Embryonic facial prominence (tissue), 1 donor: ENCODE data around the gene TMED1.
"Not testable (repeated sequence)": the region's sequence is repeated elsewhere in the genome, so short reads cannot be mapped to it uniquely, and the experiment has no call there.

Experiments used
- DNase-seq: peaks from one replicate; pipeline ENCODE4 v3.0.0-alpha.2; 2016; ENCODE audit errors: extremely low spot score

TMED1 gene

GRCh38 chr19:10835754-10836478 lies at the start of gene TMED1:
TSS of gene TMED1 (minus strand) at chr19:10836212. CDS start at chr19:10836191, 21 bp downstream.
- DNase-seq, result peak; percentile 99

- no peak for DNase-seq
Measured at GRCh38 chr19:10885201-10886169, 49.5 kb upstream of the TMED1 start.

- DNase-seq, result no peak
Measured at GRCh38 chr19:10884274-10884673, 48.3 kb upstream of the TMED1 start.

GRCh38 chr19:10882108-10882457 lies 46.1 kb upstream of the TMED1 start:
- DNase-seq, result no peak

- no peak for DNase-seq
Measured at GRCh38 chr19:10881403-10882107, 45.5 kb upstream of the TMED1 start.

- DNase-seq, result no peak
Measured at GRCh38 chr19:10878253-10878652, 42.2 kb upstream of the TMED1 start.

GRCh38 chr19:10877608-10878007 lies 41.6 kb upstream of the TMED1 start:
- not testable (repeated sequence) for DNase-seq

- DNase-seq, result no peak
Measured at GRCh38 chr19:10876459-10877240, 40.6 kb upstream of the TMED1 start.

GRCh38 chr19:10874024-10874423 lies 38.0 kb upstream of the TMED1 start:
- DNase-seq, result no peak

- DNase-seq, result no peak
Measured at GRCh38 chr19:10872546-10873107, 36.6 kb upstream of the TMED1 start.

GRCh38 chr19:10871711-10872545 lies 35.9 kb upstream of the TMED1 start:
- DNase-seq, result peak; percentile 32

- DNase-seq, result peak; percentile 96
Measured at GRCh38 chr19:10870955-10871603, 35.1 kb upstream of the TMED1 start, which contains the start of gene CARM1. TSS of gene CARM1 (plus strand) at chr19:10871553. CDS start at chr19:10871703, 150 bp downstream.

GRCh38 chr19:10870501-10870954 lies 34.5 kb upstream of the TMED1 start:
- no peak for DNase-seq

GRCh38 chr19:10869872-10870311 lies 33.9 kb upstream of the TMED1 start:
- DNase-seq, result not testable (repeated sequence)

- DNase-seq, result no peak
Measured at GRCh38 chr19:10868872-10869547, 33.0 kb upstream of the TMED1 start.

- DNase-seq, result no peak
Measured at GRCh38 chr19:10866495-10866894, 30.5 kb upstream of the TMED1 start.

- peak; percentile 73 for DNase-seq
Measured at GRCh38 chr19:10864538-10864899, 28.5 kb upstream of the TMED1 start.

- no peak for DNase-seq
Measured at GRCh38 chr19:10863107-10863717, 27.2 kb upstream of the TMED1 start.
